GM10266 (cell line): ENCODE data around the gene KLHL15.
"Not testable (repeated sequence)": the region's sequence is repeated elsewhere in the genome, so short reads cannot be mapped to it uniquely, and the experiment has no call there.

Experiments
- DNase-seq: peaks from one replicate; pipeline ENCODE4 v3.0.0; 2012; ENCODE audit errors: extremely low spot score
- TF ChIP-seq, protein P1 (sequence below): IDR thresholded peaks from 2 replicates; pipeline ENCODE4 v1.5.1; 2012; ENCODE audit warnings: mild to moderate bottlenecking, low read depth; ENCODE audit not compliant: control insufficient read depth, insufficient read depth; ENCODE audit errors: missing control alignments

Gene KLHL15, protein sequence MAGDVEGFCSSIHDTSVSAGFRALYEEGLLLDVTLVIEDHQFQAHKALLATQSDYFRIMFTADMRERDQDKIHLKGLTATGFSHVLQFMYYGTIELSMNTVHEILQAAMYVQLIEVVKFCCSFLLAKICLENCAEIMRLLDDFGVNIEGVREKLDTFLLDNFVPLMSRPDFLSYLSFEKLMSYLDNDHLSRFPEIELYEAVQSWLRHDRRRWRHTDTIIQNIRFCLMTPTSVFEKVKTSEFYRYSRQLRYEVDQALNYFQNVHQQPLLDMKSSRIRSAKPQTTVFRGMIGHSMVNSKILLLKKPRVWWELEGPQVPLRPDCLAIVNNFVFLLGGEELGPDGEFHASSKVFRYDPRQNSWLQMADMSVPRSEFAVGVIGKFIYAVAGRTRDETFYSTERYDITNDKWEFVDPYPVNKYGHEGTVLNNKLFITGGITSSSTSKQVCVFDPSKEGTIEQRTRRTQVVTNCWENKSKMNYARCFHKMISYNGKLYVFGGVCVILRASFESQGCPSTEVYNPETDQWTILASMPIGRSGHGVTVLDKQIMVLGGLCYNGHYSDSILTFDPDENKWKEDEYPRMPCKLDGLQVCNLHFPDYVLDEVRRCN

DNA sequence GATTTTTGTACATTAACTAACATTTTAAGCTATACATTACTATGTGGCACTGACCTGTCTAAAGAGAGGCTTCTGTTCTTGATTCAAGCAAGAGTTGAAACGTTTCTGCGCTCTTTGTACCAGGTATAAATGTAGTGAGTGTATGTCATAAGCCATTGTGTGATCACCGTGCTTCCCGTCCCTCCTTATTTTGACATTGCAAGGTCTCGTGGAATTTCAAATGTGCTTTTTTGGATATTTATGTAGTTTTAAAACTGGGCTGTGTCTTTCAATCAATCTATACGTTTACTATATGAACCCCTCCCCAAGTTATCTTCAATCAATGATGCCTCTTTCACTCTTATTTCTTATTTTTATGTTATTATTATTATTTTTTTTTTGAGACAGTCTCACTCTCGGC, at the start of gene KLHL15:
Gene KLHL15, minus strand, starts transcription at position 101 of the 400 bp plus-strand sequence. CDS start 20,493 bp downstream, outside the sequence.
- TF ChIP-seq, protein P1, sequence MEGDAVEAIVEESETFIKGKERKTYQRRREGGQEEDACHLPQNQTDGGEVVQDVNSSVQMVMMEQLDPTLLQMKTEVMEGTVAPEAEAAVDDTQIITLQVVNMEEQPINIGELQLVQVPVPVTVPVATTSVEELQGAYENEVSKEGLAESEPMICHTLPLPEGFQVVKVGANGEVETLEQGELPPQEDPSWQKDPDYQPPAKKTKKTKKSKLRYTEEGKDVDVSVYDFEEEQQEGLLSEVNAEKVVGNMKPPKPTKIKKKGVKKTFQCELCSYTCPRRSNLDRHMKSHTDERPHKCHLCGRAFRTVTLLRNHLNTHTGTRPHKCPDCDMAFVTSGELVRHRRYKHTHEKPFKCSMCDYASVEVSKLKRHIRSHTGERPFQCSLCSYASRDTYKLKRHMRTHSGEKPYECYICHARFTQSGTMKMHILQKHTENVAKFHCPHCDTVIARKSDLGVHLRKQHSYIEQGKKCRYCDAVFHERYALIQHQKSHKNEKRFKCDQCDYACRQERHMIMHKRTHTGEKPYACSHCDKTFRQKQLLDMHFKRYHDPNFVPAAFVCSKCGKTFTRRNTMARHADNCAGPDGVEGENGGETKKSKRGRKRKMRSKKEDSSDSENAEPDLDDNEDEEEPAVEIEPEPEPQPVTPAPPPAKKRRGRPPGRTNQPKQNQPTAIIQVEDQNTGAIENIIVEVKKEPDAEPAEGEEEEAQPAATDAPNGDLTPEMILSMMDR: no peak
- DNase-seq: no peak

DNA sequence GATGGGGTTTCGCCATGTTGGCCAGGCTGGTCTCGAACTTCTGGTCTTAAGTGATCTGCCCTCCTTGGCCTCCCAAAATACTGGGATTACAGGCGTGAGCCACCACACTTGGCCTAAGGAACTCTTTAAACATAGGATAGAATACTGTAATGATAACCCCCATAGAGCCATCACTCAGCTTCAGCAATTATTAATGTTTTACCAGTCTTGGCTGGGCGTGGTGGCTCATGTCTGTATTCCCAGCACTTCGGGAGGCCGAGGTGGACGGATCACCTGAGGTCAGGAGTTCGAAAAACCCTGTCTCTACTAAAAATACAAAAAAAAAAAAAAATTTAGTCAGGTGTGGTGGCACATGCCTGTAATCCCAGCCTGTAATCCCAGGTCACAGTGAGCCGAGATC, 42.9 kb upstream of the KLHL15 start:
- TF ChIP-seq, protein P1: no peak
- no peak for DNase-seq

DNA sequence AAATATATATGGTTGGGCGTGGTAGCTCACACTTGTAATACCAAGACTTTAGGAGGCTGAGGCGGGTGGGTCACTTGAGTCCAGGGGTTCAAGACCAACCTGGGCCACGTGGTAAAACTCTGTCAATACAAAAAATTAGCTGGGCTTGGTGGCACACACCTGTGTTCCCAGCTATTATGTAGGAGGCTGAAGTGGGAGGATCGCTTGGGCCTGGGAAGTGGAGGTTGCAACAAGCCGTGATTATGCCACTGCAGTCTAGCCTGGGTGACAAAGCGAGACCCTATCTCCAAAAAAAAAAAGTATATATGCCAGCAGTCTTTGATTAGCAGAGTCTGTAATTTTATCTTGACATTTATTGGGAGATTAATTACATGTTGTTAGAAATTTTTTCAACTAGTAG, 36.5 kb upstream of the KLHL15 start:
- DNase-seq: no peak
- TF ChIP-seq, protein P1: no peak

DNA sequence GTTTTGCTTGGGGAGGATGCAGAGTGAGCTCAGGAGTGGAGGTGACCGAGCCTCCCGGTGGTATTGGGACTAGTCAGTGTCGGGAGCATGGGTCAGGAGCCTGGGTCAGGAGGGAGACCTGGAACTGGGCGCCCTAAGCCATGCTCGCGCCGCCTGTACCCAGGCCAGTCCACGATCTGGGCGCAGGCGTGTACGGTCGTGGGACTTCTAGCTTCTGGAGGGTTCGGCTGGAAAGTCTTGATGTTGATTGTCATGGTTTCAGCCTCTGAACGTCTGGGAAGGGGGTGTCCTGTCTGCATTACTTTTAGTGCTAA, 28.0 kb upstream of the KLHL15 start:
- DNase-seq: no peak
- TF ChIP-seq, protein P1: no peak

DNA sequence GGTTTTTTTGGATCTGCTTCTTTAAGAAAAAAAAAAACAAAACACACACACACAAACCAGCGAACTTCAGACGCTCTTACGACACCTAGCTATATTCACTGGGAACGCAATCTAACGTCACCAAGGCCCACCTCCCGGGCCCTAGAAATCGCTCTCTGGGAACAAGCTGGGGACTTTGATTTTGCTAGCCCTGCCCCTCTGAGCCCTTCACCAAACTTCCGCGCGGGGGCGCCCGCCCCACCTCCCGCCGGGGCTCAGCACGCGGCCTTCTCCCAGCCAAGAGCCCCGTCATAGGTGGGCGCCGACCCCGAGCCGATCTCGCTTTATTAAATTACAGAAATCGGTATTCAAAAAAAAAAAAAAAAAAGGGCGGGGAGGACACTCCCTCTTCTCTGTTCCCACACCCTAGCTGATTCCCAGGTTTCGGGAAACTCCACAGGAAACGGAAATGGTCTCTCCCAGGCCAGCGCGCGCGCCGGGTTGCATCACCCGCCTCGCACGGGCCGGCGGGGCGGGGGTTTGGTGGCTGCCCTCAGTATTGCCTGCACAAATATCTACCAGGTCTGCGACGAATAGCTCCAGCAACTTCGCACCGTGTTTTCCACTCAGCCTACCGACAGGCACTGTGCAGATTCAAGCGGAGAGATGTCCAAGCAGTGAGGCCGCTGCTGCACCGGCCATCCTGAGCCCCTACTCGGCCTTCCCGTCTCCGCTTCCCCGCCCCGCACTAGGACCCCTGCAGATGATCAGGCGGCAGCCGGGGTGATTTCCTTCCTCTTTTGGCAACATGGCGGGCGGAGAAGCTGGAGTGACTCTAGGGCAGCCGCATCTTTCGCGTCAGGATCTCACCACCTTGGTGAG, 27.4 kb upstream of the KLHL15 start, which contains the start of gene EIF2S3:
Gene EIF2S3, plus strand, starts transcription at position 775 of the 861 bp plus-strand sequence. Its CDS starts 13 bp downstream, at position 788.
- TF ChIP-seq, protein P1: peak; percentile 40

DNA sequence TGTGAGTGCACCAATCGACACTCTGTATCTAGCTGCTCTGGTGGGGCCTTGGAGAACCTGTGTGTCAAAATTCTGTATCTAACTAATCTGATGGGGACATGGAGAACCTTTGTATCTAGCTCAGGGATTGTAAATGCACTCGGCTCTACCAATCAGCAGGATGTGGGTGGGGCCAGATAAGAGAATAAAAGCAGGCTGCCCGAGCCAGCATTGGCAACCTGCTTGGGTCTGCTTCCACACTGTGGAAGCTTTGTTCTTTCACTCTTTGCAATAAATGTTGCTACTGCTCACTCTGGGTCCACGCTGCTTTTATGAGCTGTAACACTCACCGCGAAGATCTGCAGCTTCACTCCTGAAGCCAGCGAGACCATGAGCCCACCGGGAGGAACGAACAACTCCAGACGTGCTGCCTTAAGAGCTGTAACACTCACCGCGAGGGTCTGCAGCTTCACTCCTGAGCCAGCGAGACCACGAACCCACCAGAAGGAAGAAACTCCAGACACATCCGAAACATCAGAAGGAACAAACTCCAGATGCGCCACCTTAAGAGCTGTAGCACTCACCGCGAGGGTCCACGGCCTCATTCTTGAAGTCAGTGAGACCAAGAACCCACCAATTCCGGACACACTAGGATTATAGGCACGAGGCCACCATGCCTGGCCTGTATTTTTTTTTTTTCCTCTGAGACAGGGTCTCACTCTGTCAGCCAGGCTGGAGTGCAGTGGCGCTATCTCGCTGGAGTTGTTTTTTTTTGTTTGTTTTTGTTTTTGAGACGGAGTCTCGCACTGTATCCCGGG, 23.7 kb upstream of the KLHL15 start:
- DNase-seq: not testable (repeated sequence)

More for the DNA sequence above, 27.4 kb upstream of the KLHL15 start, which contains the start of gene EIF2S3:
- peak; percentile 81 for DNase-seq

DNA sequence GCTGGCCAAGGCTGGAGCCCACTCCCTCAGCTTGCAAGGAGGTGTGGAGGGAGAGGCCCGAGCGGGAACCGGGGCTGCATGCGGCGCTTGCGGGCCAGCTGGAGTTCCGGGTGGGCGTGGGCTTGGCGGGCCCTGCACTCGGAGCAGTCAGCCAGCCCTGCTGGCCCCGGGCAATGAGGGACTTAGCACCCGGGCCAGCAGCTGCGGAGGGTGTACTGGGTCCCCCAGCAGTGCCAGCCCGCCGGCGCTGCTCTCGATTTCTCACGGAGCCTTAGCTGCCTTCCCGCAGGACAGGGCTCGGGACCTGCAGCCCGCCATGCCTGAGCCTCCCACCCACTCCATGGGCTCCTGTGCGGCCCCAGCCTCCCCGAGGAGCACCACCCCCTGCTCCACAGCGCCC, 22.7 kb upstream of the KLHL15 start:
- not testable (repeated sequence) for DNase-seq

DNA sequence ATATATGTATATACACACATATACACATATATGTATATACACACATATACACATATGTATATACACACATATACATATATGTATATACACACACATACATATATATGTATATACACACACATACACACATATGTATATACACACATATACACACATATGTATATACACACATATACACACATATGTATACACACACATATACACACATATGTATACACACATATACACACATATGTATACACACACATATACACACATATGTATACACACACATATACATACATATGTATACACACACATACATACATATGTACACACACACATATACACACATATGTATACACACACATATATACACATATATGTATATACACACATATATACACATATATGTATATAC, 19.1 kb upstream of the KLHL15 start:
- DNase-seq: not testable (repeated sequence)
